WERI-Rb-1 (cell line): Measurements from ENCODE around the gene VPS13D.

Experiments used
- DNase-seq: peaks from one replicate; pipeline ENCODE4 v3.0.0-alpha.2; 2020
- H3K27ac ChIP-seq: fragments of 250-450 bp; sonication (Bioruptor Pico); 2 replicates; pipeline ENCODE4 v1.5.1; 2020; ENCODE audit warnings: mild to moderate bottlenecking, moderate library complexity
- H3K27me3 ChIP-seq: fragments of 250-450 bp; sonication (Bioruptor Pico); 2 replicates; pipeline ENCODE4 v1.5.1; 2021; ENCODE audit warnings: mild to moderate bottlenecking, low read depth, moderate library complexity; ENCODE audit not compliant: insufficient read depth, severe bottlenecking
- H3K36me3 ChIP-seq: fragments of 250-450 bp; sonication (Bioruptor Pico); 2 replicates; pipeline ENCODE4 v1.5.1; 2020; ENCODE audit warnings: mild to moderate bottlenecking, moderate library complexity
- H3K4me3 ChIP-seq: 2 replicates; pipeline ENCODE4 v1.5.1; 2011; ENCODE audit warnings: low read depth, mild to moderate bottlenecking, control low read depth, low read length
- H3K9me3 ChIP-seq: fragments of 250-450 bp; sonication (Bioruptor Pico); 2 replicates; pipeline ENCODE4 v1.5.1; 2021; ENCODE audit warnings: mild to moderate bottlenecking, moderate library complexity; ENCODE audit not compliant: severe bottlenecking
- TF ChIP-seq, protein P1 (sequence below): IDR thresholded peaks from 2 replicates; pipeline ENCODE4 v1.5.1; 2011; ENCODE audit warnings: low read depth, mild to moderate bottlenecking, control low read depth, inconsistent platforms, low read length

The VPS13D gene

DNA sequence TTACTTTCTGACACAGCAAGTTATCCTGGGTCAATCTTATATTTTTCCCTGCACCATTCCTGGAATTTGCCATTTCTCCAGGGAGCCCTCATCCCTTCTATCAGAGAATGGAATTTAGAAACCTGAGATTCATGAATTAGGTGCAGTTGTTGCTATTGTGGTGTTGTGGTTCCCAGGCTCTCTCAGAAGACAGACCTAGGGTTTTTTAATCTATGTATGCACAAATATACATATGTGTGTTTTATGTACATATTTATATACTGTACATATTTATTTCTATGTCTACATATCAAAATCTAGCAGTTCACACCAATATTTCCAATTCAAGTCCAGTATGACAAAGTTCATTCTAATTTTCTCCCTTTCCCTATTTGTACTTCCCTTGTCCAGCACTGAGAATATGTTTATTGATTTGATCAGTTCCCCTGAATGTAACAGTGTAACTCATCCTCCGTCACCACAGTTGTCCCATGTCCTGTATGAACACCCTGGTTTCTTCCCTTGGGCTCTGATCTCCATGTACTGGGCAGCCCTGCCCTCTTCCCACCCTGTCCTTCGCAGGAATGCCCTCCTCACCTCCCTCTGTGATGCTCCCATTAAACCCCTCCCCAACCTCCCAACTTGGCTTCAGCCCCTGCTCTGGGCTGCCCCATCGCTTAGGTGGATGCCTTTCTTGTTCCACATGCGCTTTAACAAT lies 145.5 kb downstream of the VPS13D start:
- Histone ChIP-seq H3K36me3 (0 out of 2 replicates have a peak, but pooled peaks cover 5% of the 10 kb centered on the region), H3K27me3 (no peaks in the 10 kb centered on the region), H3K4me3 (no peak overlapping the region), H3K27ac (no peak overlapping the region), H3K9me3 (no peaks in the 10 kb centered on the region)
- TF ChIP-seq, protein P1, sequence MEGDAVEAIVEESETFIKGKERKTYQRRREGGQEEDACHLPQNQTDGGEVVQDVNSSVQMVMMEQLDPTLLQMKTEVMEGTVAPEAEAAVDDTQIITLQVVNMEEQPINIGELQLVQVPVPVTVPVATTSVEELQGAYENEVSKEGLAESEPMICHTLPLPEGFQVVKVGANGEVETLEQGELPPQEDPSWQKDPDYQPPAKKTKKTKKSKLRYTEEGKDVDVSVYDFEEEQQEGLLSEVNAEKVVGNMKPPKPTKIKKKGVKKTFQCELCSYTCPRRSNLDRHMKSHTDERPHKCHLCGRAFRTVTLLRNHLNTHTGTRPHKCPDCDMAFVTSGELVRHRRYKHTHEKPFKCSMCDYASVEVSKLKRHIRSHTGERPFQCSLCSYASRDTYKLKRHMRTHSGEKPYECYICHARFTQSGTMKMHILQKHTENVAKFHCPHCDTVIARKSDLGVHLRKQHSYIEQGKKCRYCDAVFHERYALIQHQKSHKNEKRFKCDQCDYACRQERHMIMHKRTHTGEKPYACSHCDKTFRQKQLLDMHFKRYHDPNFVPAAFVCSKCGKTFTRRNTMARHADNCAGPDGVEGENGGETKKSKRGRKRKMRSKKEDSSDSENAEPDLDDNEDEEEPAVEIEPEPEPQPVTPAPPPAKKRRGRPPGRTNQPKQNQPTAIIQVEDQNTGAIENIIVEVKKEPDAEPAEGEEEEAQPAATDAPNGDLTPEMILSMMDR = no peak
- no peak for DNase-seq

DNA sequence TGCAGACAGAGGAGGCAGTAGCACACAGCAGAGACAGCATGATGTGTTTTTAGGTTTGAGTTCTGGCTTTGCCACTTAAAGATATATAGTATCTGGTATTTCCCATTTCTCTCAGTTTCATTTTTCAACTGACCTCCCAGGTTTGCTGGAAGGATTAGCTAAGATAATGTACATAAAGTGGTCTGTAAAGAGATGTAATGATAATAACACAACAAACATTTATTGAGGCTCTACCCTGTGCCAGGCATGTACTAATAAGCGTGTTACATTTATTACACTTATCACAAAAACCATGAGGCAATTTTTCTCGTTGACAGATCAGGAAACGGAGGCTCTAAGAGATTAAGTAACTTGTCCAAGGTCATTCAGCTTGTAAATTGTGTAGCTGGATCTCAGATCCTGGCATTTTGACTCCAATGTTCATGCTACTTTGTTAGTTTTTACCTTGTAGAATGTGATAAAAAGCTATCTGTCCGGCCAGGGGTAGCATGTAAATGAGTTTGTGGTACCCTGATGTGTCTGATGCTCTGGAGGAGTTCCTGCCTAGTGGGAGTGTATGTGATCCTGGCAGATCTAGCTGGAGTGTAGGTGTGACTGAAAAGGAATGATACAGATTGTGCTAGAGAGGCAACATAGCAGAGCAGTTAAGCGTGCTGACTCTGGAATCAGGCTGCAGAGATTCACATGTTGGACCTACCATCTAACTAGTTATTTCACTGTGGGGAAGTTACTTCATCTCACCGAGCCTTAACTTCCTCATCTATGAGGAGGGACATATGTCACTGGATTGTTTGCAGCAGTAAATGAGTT lies 146.6 kb downstream of the VPS13D start:
- no peak overlapping the region for H3K27ac ChIP-seq

DNA sequence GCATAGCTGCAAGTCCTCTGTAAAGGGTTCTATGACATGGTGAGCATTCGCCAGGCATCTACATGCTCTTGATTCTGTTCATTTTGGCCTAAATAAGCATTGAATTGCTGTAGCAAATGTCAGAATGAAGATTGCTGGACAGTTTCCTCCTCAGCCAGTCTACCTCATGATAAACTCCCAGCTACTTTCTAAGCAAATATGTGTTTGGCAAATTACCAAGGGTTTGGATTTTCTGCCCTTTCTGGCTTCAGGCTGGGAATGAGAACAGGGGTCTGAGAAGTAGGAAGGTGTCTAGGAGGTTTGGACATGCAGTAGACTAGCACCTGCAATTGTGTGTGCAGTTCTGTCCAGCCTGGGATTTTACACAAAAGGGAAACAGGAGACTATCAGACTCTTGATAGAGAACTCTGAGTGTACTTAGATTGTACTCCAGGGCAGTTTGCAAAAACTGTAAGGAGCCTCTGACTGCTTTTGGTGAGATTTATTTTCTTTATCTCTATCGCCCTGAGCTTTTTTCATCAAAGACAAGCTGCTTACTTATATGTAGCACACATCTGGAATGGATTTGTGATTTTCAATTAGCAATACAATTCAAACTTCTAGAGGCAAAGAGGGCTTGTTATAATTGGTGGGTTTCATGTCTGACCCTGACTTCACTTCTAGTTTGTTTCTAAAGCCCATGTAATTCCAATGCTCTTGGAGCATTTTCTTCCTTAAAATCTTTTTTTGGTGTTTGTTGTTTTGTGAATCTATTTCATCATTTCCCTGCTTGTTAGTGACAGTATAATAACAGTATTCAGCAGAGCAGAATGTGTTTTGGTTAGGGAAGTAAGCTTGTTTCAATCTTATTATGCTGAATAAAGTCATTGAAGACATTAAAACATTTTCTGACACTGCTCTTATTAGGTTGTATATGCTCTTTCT lies 150.8 kb downstream of the VPS13D start:
- TF ChIP-seq, protein P1 = no peak
- H3K27me3 ChIP-seq = no peaks in the 10 kb centered on the region
- peaks cover 14% of the 10 kb centered on the region for H3K36me3 ChIP-seq
- DNase-seq = no peak
- no peak overlapping the region for H3K4me3 ChIP-seq
- H3K9me3 ChIP-seq = no peaks in the 10 kb centered on the region
- H3K27ac ChIP-seq = no peak overlapping the region

More for the DNA sequence above, 146.6 kb downstream of the VPS13D start:
- no peak for DNase-seq
- Histone ChIP-seq H3K27me3 (no peaks in the 10 kb centered on the region), H3K9me3 (no peaks in the 10 kb centered on the region), H3K36me3 (0 out of 2 replicates have a peak, but pooled peaks cover 5% of the 10 kb centered on the region), H3K4me3 (no peak overlapping the region)
- TF ChIP-seq, protein P1 = no peak

DNA sequence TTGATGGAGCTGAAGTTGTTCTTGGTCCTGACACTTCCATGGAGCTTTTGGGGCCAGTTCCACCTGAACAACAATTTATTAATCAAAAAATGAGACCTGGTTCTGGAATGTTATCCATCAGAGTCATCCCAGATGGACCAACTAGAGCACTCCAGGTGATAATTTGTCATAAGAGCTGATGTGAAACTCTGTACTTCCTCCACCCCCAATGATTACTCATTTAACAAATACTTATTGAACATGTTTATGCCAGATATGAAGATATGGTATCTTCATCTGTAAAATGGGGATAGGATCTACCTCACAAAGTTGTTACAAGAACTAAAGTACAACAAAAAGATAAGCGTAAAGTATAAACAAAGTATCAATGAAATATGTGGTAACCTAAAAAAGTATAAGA lies 153.2 kb downstream of the VPS13D start:
- Histone ChIP-seq H3K4me3 (no peak overlapping the region), H3K9me3 (no peaks in the 10 kb centered on the region), H3K27me3 (no peaks in the 10 kb centered on the region), H3K36me3 (peaks cover 34% of the 10 kb centered on the region), H3K27ac (no peak overlapping the region)
- TF ChIP-seq, protein P1 = no peak
- DNase-seq = no peak

DNA sequence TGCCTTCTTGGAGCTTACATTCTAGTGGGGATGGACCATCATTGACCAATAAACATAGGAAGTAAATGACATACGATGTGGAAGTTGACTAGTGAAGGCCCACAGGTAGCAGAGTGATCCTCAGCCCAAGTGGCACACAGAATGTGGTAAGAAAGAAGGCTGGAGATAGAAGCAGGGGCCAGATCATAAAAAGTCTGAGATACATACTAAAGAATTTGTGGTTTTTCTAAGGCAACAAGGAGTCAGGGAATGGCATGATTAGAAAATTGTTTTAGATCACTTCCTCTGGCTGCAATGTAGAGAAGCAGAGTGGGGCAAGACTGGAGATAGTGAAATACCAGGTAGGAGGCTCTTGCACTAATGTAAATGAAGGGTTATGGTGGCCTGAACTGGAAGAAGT lies 154.0 kb downstream of the VPS13D start:
- Histone ChIP-seq H3K36me3 (peaks cover 34% of the 10 kb centered on the region), H3K27me3 (no peaks in the 10 kb centered on the region), H3K4me3 (no peak overlapping the region), H3K9me3 (no peaks in the 10 kb centered on the region), H3K27ac (no peak overlapping the region)
- DNase-seq = no peak
- TF ChIP-seq, protein P1 = no peak
